ENCODE measurements around the gene RBFOX1. TPM values are rescaled to one million over a fixed set of nuclear protein-coding genes. Genes with fewer than 3 reads are reported as not detected.

RBFOX1 gene
- total and polyA plus RNA-seq, 10 of the 15 experiments (the other 5 are each of a cell fraction or from before 2014, with no cell fraction given), result 0.87 TPM; not detected in 9

- TF ChIP-seq MTA2 (IDR thresholded peaks at IDR 0.05; ENCODE audit: low read depth) (no peak), ZBTB40 (IDR thresholded peaks at IDR 0.05; ENCODE audit: borderline replicate concordance) (no peak), SPI1 (IDR thresholded peaks at IDR 0.05; ENCODE audit: borderline replicate concordance, insufficient read depth, low read depth, low read length) (no peak)
Observed at GRCh38 chr16:7294020-7294419, 38.6 kb upstream of the RBFOX1 start (continued).

- ChIA-PET POLR2A (no interaction called here), SMC1A (ENCODE audit: uncharacterized antibody, unreplicated experiment) (no interaction called here), CTCF (no interaction called here), RAD21 (ENCODE audit: unreplicated experiment) (no interaction called here)
- Histone ChIP-seq H3K4me3 (no peak overlapping the region), H3K4me2 (ENCODE audit: control insufficient read depth, insufficient read depth) (no peak overlapping the region), H3K79me2 (ENCODE audit: control insufficient read depth, insufficient read depth, low read length) (no peaks in the 10 kb centered on the region), H3K27me3 (replicated peaks in 1 of 2; ENCODE audit: control insufficient read depth in 2 of 2, insufficient read depth in 2 of 2, low read length in 1 of 2) (no peaks in the 10 kb centered on the region), H3K9me3 (replicated peaks; ENCODE audit: control insufficient read depth, insufficient read depth, low read length) (no peaks in the 10 kb centered on the region; the same call in 2 of the 3 replicates), H3K27ac (ENCODE audit: control insufficient read depth, insufficient read depth) (no peak overlapping the region), H3K36me3 (ENCODE audit: control insufficient read depth in 2 of 2, insufficient read depth in 2 of 2, low read length in 1 of 2) (no peaks in the 10 kb centered on the region), H2AFZ (ENCODE audit: control insufficient read depth, low read depth, low read length) (no peak overlapping the region), H4K20me1 (ENCODE audit: control insufficient read depth, insufficient read depth) (no peaks in the 10 kb centered on the region), H3K9ac (ENCODE audit: control insufficient read depth, insufficient read depth, low read length) (no peak overlapping the region), H3K4me1 (ENCODE audit: control insufficient read depth, insufficient read depth, low read length) (no peaks in the 10 kb centered on the region)
- BruUV-seq (replicated peaks), result no TSS peak
- intact Hi-C loops (cut with micrococcal nuclease; ENCODE audit: unreplicated experiment), result no loop called here
- no peak for FAIRE-seq
- in situ Hi-C loops (cut with MboI), result no loop called here
- DNase-seq (ENCODE audit: low read depth, low spot score), result no peak
- 24% methylated on average over 32 of the region's 34 CpGs for WGBS (ENCODE audit: insufficient coverage, insufficient replicate concordance, low lambda C conversion rate, missing lambda C conversion rate)
- ATAC-seq, result no peak
- no peak for TF ChIP-seq ATF3 (IDR thresholded peaks at IDR 0.05; ENCODE audit: borderline replicate concordance, extremely low read depth, low read depth, low read length)
- no peak for TF ChIP-seq NFXL1 (IDR thresholded peaks at IDR 0.05; ENCODE audit: borderline replicate concordance)
- TF ChIP-seq CUX1 (IDR thresholded peaks at IDR 0.05; ENCODE audit: insufficient replicate concordance, low read depth, low read length), result no peak
- no peak for TF ChIP-seq RUNX3 (IDR thresholded peaks at IDR 0.05; ENCODE audit: low read length)
- no peak for TF ChIP-seq SUPT20H (IDR thresholded peaks at IDR 0.05; ENCODE audit: borderline replicate concordance, control insufficient read depth, low read depth, low read length)
- no peak for TF ChIP-seq MEF2B (IDR thresholded peaks at IDR 0.05; ENCODE audit: partially characterized antibody, poor library complexity, severe bottlenecking)
- no peak for TF ChIP-seq IRF5 (IDR thresholded peaks at IDR 0.05; ENCODE audit: borderline replicate concordance)
- TF ChIP-seq BCL11A (IDR thresholded peaks at IDR 0.05; ENCODE audit: low read depth, low read length), result no peak
Observed at GRCh38 chr16:7303052-7303610, 29.5 kb upstream of the RBFOX1 start.

Measured in GM12878 (cell line).